K562 (cell line): ENCODE measurements around the gene BCKDK. TPM values are rescaled to one million over a fixed set of nuclear protein-coding genes. Genes with fewer than 3 reads are reported as not detected.

Experiments used
- ATF7 ChIP-seq: fragments of 450-650 bp; IDR thresholded peaks from 2 replicates; pipeline ENCODE4 v1.7.1; 2014; ENCODE audit warnings: mild to moderate bottlenecking, moderate library complexity
- C11orf30 ChIP-seq: fragments of 450-650 bp; IDR thresholded peaks from 2 replicates; pipeline ENCODE4 v1.6.1; 2016; ENCODE audit warnings: low read depth, mild to moderate bottlenecking
- CBX1 ChIP-seq: sonication (generic); IDR thresholded peaks from 2 replicates; pipeline ENCODE4 v1.6.1; 2016; ENCODE audit warnings: antibody characterized with exemption, low read depth, mild to moderate bottlenecking
- CCNT2 ChIP-seq: IDR thresholded peaks from 2 replicates; pipeline ENCODE4 v1.6.1; 2011; ENCODE audit warnings: borderline replicate concordance, low read depth, mild to moderate bottlenecking, moderate library complexity, mixed read lengths, low read length; ENCODE audit not compliant: insufficient read length; ENCODE audit errors: extremely low read depth
- ETV5 ChIP-seq: sonication (generic); formaldehyde crosslinking; IDR thresholded peaks from 2 replicates; pipeline ENCODE4 v1.4.0; 2020; ENCODE audit warnings: low read depth, mild to moderate bottlenecking, missing genetic modification reagents
- HCFC1 ChIP-seq: IDR thresholded peaks from 2 replicates; pipeline ENCODE4 v1.6.1; 2012; ENCODE audit warnings: low read depth, low read length, improper control_type of control experiment
- MTA2 ChIP-seq: fragments of 450-650 bp; IDR thresholded peaks from 2 replicates; pipeline ENCODE4 v1.6.1; 2016; ENCODE audit warnings: low read depth
- NFYB ChIP-seq: IDR thresholded peaks from 2 replicates; pipeline ENCODE4 v1.6.1; 2011; ENCODE audit warnings: mild to moderate bottlenecking, moderate library complexity; ENCODE audit not compliant: insufficient read length; ENCODE audit errors: extremely low read depth
- POLR2AphosphoS5 ChIP-seq: IDR thresholded peaks from 2 replicates; pipeline ENCODE4 v1.6.1; 2011; ENCODE audit warnings: mild to moderate bottlenecking, low read depth, low read length, moderate library complexity; ENCODE audit not compliant: control insufficient read depth, insufficient read depth
- POLR2H ChIP-seq: IDR thresholded peaks from 2 replicates; pipeline ENCODE4 v1.6.1; 2016; ENCODE audit warnings: missing genetic modification characterization, low read depth, mild to moderate bottlenecking, control low read depth, missing compliant biosample characterization, moderate library complexity
- SIN3B ChIP-seq: fragments of 450-650 bp; IDR thresholded peaks from 2 replicates; pipeline ENCODE4 v1.6.1; 2017; ENCODE audit warnings: low read depth, mild to moderate bottlenecking, moderate library complexity
- SMAD4 ChIP-seq: fragments of 250-450 bp; sonication (Bioruptor Pico); conservative IDR thresholded peaks from 2 replicates; pipeline ENCODE4 v1.8.0; 2021; ENCODE audit warnings: inconsistent platforms, mild to moderate bottlenecking, moderate library complexity
- SMARCA4 ChIP-seq: fragments of 450-650 bp; IDR thresholded peaks from 2 replicates; pipeline ENCODE4 v1.6.1; 2016
- SMARCE1 ChIP-seq: fragments of 450-650 bp; IDR thresholded peaks from 2 replicates; pipeline ENCODE4 v1.7.1; 2016; ENCODE audit warnings: mild to moderate bottlenecking
- TAF7 ChIP-seq: fragments of 450-650 bp; IDR thresholded peaks from 2 replicates; pipeline ENCODE4 v1.6.1; 2016; ENCODE audit warnings: missing genetic modification characterization, missing compliant biosample characterization
- ZC3H11A ChIP-seq: IDR thresholded peaks from 2 replicates; pipeline ENCODE4 v1.6.1; 2012; ENCODE audit warnings: low read depth, low read length, improper control_type of control experiment
- ZNF232 ChIP-seq: sonication (generic); formaldehyde crosslinking; IDR thresholded peaks from 2 replicates; pipeline ENCODE4 v1.8.0; 2022; ENCODE audit warnings: mild to moderate bottlenecking, missing genetic modification reagents
- ZNF639 ChIP-seq, 2 experiments: fragments of 200-800 bp in 1 of 2; sonication (Bioruptor generic) in 1 of 2; sonication (generic) in 1 of 2; formaldehyde crosslinking in 1 of 2; IDR thresholded peaks in 1 of 2; conservative IDR thresholded peaks in 1 of 2; 2 replicates each; pipeline versions ENCODE4 v1.5.0 to v1.6.1; 2016 to 2020; ENCODE audit warnings: missing compliant biosample characterization in 1 of 2, missing genetic modification characterization in 1 of 2, missing genetic modification reagents in 1 of 2
- polyA plus RNA-seq, 8 experiments: library from polyadenylated mRNA; depleted of rRNA in 4 of 8; stranded (reverse) in 5 of 8; unstranded in 3 of 8; fragments of >200 nt; fragmentation: Nextera tagmentation in 2 of 8; fragmentation: Illumina TruSeq in 1 of 8; extraction: Ambion mirVana in 2 of 8; extraction: Trizol in 1 of 8; gene quantifications; 2 replicates each; pipeline versions ENCODE4 v1.2.1 to v1.2.3, GENCODE V29; 2011 to 2014; ENCODE audit warnings: inconsistent platforms in 1 of 8, missing spikeins in 1 of 8
- total RNA-seq, 7 experiments: library from RNA; depleted of rRNA in 6 of 7; stranded (reverse); fragments of >200 nt in 6 of 7; fragmentation: Illumina TruSeq in 2 of 7; extraction: Trizol in 2 of 7; gene quantifications; 2 replicates each; pipeline versions ENCODE4 v1.2.1 to v1.2.3, GENCODE V29; 2011 to 2021; ENCODE audit warnings: low replicate concordance in 1 of 7
- TF ChIP-seq, protein P1 (sequence below): IDR thresholded peaks from 3 replicates; pipeline ENCODE4 v1.6.1; 2011; ENCODE audit warnings: borderline replicate concordance, mild to moderate bottlenecking, moderate library complexity; ENCODE audit not compliant: insufficient read length; ENCODE audit errors: extremely low read depth
- TF ChIP-seq, protein P2 (sequence below): fragments of 250-450 bp; sonication (Bioruptor Pico); IDR thresholded peaks from 2 replicates; pipeline ENCODE4 v1.9.0; 2021; ENCODE audit warnings: mild to moderate bottlenecking, inconsistent platforms

Gene BCKDK
- total and polyA plus RNA-seq, 9 of the 15 experiments (the other 6 are each of a cell fraction or from before 2014, with no cell fraction given), result 0.58 to 34.8 (median 13.1) TPM

- TF ChIP-seq POLR2AphosphoS5, result peak; percentile 92
- peak; percentile 17 for TF ChIP-seq NFYB
- TF ChIP-seq ZC3H11A, result 0 out of 2 replicates have a peak, but pooled peaks have one; percentile 69
- TF ChIP-seq ETV5 (CRISPR knock-in tag), result no peak
- TF ChIP-seq SMAD4 (CRISPR knock-in tag), result 0 out of 2 replicates have a peak, but pooled peaks have one; percentile 42
- TF ChIP-seq SIN3B, result peak; percentile 100
- no peak for TF ChIP-seq SMARCE1
- TF ChIP-seq, protein P1, sequence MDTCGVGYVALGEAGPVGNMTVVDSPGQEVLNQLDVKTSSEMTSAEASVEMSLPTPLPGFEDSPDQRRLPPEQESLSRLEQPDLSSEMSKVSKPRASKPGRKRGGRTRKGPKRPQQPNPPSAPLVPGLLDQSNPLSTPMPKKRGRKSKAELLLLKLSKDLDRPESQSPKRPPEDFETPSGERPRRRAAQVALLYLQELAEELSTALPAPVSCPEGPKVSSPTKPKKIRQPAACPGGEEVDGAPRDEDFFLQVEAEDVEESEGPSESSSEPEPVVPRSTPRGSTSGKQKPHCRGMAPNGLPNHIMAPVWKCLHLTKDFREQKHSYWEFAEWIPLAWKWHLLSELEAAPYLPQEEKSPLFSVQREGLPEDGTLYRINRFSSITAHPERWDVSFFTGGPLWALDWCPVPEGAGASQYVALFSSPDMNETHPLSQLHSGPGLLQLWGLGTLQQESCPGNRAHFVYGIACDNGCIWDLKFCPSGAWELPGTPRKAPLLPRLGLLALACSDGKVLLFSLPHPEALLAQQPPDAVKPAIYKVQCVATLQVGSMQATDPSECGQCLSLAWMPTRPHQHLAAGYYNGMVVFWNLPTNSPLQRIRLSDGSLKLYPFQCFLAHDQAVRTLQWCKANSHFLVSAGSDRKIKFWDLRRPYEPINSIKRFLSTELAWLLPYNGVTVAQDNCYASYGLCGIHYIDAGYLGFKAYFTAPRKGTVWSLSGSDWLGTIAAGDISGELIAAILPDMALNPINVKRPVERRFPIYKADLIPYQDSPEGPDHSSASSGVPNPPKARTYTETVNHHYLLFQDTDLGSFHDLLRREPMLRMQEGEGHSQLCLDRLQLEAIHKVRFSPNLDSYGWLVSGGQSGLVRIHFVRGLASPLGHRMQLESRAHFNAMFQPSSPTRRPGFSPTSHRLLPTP, result no peak
- peak in 1 of 2 experiments; percentile 98; a peak in 2 of 4 replicates for TF ChIP-seq ZNF639 (CRISPR knock-in tag; conservative IDR thresholded peaks at IDR 0.05 in 1 of 2, IDR thresholded peaks at IDR 0.05 in 1 of 2)
- TF ChIP-seq ATF7, result peak; percentile 83
- peak; percentile 100 for TF ChIP-seq C11orf30
- TF ChIP-seq TAF7 (tag), result 0 out of 2 replicates have a peak, but pooled peaks have one; percentile 23
- no peak for TF ChIP-seq SMARCA4
- TF ChIP-seq MTA2, result peak; percentile 71
- TF ChIP-seq, protein P2, sequence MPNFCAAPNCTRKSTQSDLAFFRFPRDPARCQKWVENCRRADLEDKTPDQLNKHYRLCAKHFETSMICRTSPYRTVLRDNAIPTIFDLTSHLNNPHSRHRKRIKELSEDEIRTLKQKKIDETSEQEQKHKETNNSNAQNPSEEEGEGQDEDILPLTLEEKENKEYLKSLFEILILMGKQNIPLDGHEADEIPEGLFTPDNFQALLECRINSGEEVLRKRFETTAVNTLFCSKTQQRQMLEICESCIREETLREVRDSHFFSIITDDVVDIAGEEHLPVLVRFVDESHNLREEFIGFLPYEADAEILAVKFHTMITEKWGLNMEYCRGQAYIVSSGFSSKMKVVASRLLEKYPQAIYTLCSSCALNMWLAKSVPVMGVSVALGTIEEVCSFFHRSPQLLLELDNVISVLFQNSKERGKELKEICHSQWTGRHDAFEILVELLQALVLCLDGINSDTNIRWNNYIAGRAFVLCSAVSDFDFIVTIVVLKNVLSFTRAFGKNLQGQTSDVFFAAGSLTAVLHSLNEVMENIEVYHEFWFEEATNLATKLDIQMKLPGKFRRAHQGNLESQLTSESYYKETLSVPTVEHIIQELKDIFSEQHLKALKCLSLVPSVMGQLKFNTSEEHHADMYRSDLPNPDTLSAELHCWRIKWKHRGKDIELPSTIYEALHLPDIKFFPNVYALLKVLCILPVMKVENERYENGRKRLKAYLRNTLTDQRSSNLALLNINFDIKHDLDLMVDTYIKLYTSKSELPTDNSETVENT (CRISPR knock-in tag), result 0 out of 2 replicates have a peak, but pooled peaks have one; percentile 57
- peak; percentile 85 for TF ChIP-seq HCFC1
- TF ChIP-seq CCNT2, result peak; percentile 23
- peak; percentile 94 for TF ChIP-seq POLR2H (tag)
- TF ChIP-seq ZNF232 (CRISPR knock-in tag), result no peak
- peak; percentile 38; the same call in 1 of the 2 replicates for TF ChIP-seq CBX1
Observed at GRCh38 chr16:31117384-31118222, 9.4 kb downstream of the BCKDK start, which contains the start of gene KAT8 (continued).
